Thymus (tissue), 11 donors: ENCODE results near the gene SEMA7A. TPM values are rescaled to one million over a fixed set of nuclear protein-coding genes. Genes with fewer than 3 reads are reported as not detected.
A peak's percentile ranks its signal among the peaks of the same experiment; 100 is the strongest.

Source experiments
- DNase-seq, 9 donors: peaks; one replicate each; pipeline ENCODE4 v3.0.0-alpha.2; 2013; ENCODE audit warnings: low spot score in 9 of 9, low read depth in 6 of 9, missing footprints in 1 of 9
- H3K27ac ChIP-seq, 2 donors: one replicate each; pipeline ENCODE4 v1.5.1; 2013; ENCODE audit warnings: control low read depth in 1 of 2, low read depth in 1 of 2, low read length in 1 of 2, mild to moderate bottlenecking in 1 of 2, moderate library complexity in 1 of 2
- H3K27me3 ChIP-seq, 2 donors: one replicate each; pipeline ENCODE4 v1.5.1; 2013; ENCODE audit warnings: low read length in 1 of 2; ENCODE audit not compliant: control insufficient read depth in 2 of 2, insufficient read depth in 1 of 2
- H3K36me3 ChIP-seq, 2 donors: one replicate each; pipeline ENCODE4 v1.5.1; 2013; ENCODE audit warnings: low read length in 1 of 2, mild to moderate bottlenecking in 1 of 2, moderate library complexity in 1 of 2; ENCODE audit not compliant: control insufficient read depth in 2 of 2, insufficient read depth in 2 of 2
- H3K4me1 ChIP-seq, 2 donors: one replicate each; pipeline ENCODE4 v1.5.1; 2013; ENCODE audit warnings: low read length in 2 of 2; ENCODE audit not compliant: control insufficient read depth in 2 of 2, insufficient read depth in 2 of 2
- H3K4me3 ChIP-seq, 2 donors: one replicate each; pipeline ENCODE4 v1.5.1; 2013; ENCODE audit warnings: low read length in 2 of 2, control low read depth in 1 of 2, mild to moderate bottlenecking in 1 of 2
- H3K9me3 ChIP-seq, 2 donors: one replicate each; pipeline ENCODE4 v1.5.1; 2013; ENCODE audit warnings: low read length in 1 of 2, mild to moderate bottlenecking in 1 of 2; ENCODE audit not compliant: control insufficient read depth in 2 of 2, insufficient read depth in 1 of 2
- WGBS: extraction: QIAGEN DNeasy Blood & Tissue Kit; methylation state at CpG from one replicate; pipeline ENCODE4 v1.1.7; 2013; 5-methylcytosine and 5-hydroxymethylcytosine counted together
- polyA plus RNA-seq: library from polyadenylated mRNA; stranded (reverse); fragments of 200-250 nt; gene quantifications from one replicate; pipeline ENCODE4 v1.2.3, GENCODE V29; 2013
- total RNA-seq: library from RNA; stranded (reverse); fragments of 120-200 nt; gene quantifications from one replicate; pipeline ENCODE4 v1.2.4, GENCODE V29; 2013
- donor health status: healthy.

SEMA7A gene
- total and polyA plus RNA-seq, 2 donors: 12.3 to 22.0 TPM

- 91% methylated on average over 20 of the region's 20 CpGs for WGBS
- Histone ChIP-seq H3K4me1 (peaks cover 56 to 100% of the 10 kb centered on the region in 2 donors), H3K27ac (no peak overlapping the region), H3K9me3 (peaks cover 0 to 10% of the 10 kb centered on the region in 2 donors), H3K36me3 (peaks cover 19 to 70% of the 10 kb centered on the region in 2 donors), H3K27me3 (no peaks in the 10 kb centered on the region), H3K4me3 (no peak overlapping the region)
- DNase-seq: no peak
These were observed 12.2 kb downstream of the SEMA7A start for GRCh38 chr15:74421302-74422245.

GRCh38 chr15:74420193-74420905 lies 13.4 kb downstream of the SEMA7A start:
- WGBS: 94% methylated on average over 10 of the region's 10 CpGs
- Histone ChIP-seq H3K27me3 (no peaks in the 10 kb centered on the region), H3K27ac (no peak overlapping the region), H3K9me3 (peaks cover 0 to 10% of the 10 kb centered on the region in 2 donors), H3K4me3 (no peak overlapping the region), H3K36me3 (peaks cover 29 to 75% of the 10 kb centered on the region in 2 donors), H3K4me1 (peaks cover 62 to 100% of the 10 kb centered on the region in 2 donors)
- DNase-seq: no peak

- WGBS: 97% methylated on average over 4 of the region's 4 CpGs
These were observed 14.3 kb downstream of the SEMA7A start for GRCh38 chr15:74419432-74419831.

DNA sequence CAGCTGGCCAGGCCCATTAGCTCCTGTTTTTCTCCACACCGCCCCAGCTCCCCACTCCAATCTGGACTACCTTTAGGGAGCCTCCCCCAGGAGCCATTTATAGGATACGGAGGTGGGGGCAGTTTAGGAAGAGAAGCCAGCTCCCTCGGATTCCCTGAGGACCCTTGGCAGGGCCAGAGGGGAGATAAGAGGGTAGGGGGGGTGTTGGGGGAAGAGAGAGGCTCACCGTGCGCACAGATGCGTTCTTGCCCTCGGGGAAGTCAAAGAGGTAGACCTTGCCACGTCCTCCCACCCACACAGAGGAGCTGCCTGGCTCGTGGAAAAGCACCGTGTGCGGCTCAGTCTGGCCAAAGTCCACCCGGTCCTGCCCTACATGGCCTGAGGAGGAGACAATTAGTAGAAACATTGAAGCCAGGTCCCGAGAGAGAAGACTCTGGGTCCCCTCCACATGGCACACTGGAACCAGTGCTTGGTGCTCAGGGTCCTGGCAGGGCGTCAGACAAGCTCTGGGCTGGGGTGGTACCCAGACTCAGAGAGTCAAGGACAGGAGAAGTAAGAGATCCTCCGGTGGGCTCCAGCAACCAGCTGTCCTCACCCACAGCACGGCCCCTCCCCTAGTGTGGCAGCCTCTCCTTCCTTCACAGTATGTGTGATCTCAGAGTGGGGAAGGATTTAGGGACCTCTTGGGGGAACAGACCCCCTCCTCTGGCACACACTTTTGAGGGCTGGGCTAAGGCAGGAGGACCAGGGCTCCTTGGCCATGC lies 15.0 kb downstream of the SEMA7A start:
- peaks cover 40 to 79% of the 10 kb centered on the region in 2 donors for H3K36me3 ChIP-seq
- H3K27ac ChIP-seq: peak overlapping the region in 1 of 2 donors; percentile 19
- 90% methylated on average over 16 of the region's 16 CpGs for WGBS

More at GRCh38 chr15:74419432-74419831, 14.3 kb downstream of the SEMA7A start:
- no peak for DNase-seq
- Histone ChIP-seq H3K4me1 (peaks cover 70 to 100% of the 10 kb centered on the region in 2 donors), H3K9me3 (peaks cover 0 to 12% of the 10 kb centered on the region in 2 donors), H3K4me3 (no peak overlapping the region), H3K27me3 (no peaks in the 10 kb centered on the region), H3K36me3 (peaks cover 34 to 75% of the 10 kb centered on the region in 2 donors), H3K27ac (no peak overlapping the region)

DNA sequence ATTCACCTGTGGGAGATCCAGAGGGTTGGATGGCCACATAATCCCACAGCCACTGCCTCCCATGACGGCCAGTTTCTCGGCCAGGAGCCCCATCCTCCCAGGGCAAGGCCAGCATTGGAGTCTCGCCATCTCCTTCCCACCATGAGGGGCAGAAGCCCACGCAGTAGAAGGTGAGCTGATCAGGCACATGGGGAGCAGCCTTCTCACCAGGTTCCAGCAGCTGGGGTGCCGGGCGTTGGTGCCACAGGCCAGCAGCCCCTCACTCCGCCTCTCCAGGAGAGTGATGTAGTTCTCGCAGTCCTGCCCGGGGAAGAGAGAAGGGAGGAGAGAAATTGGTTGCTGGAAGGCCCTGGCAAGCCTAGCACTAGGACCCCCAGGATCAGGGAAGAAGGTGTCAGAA lies 16.1 kb downstream of the SEMA7A start:
- no peak for DNase-seq
- Histone ChIP-seq H3K36me3 (peaks cover 50 to 81% of the 10 kb centered on the region in 2 donors), H3K4me1 (peaks cover 60 to 95% of the 10 kb centered on the region in 2 donors), H3K4me3 (no peak overlapping the region), H3K27ac (peak overlapping the region in 1 of 2 donors; percentile 81), H3K27me3 (no peaks in the 10 kb centered on the region), H3K9me3 (peaks cover 0 to 14% of the 10 kb centered on the region in 2 donors)
- 98% methylated on average over 9 of the region's 9 CpGs for WGBS

More for the DNA sequence above, 15.0 kb downstream of the SEMA7A start:
- peaks cover 0 to 14% of the 10 kb centered on the region in 2 donors for H3K9me3 ChIP-seq
- peaks cover 68 to 100% of the 10 kb centered on the region in 2 donors for H3K4me1 ChIP-seq
- no peak for DNase-seq
- no peak overlapping the region for H3K4me3 ChIP-seq
- H3K27me3 ChIP-seq: no peaks in the 10 kb centered on the region

DNA sequence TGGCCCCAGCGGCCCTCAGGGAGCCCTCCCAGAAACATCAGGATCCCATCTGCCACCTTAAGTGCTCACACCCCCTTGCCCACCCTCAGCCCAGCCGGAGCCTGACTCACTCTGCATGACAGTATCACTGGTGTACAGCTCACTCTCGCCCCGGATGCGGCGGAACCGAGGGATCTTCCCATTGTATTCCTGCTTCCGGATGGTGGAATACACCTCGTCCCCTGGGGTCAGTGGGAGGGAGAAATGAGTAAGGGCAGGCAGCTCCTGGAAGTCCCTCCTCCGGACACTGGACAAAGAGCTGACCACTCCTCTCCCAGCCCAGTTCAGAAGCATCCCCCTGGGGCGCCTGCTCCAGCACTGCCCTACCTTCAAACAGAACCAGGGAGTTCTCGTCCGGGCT lies 16.5 kb downstream of the SEMA7A start:
- WGBS: 98% methylated on average over 13 of the region's 13 CpGs
- no peaks in the 10 kb centered on the region for H3K27me3 ChIP-seq
- peaks cover 60 to 90% of the 10 kb centered on the region in 2 donors for H3K4me1 ChIP-seq
- peaks cover 51 to 81% of the 10 kb centered on the region in 2 donors for H3K36me3 ChIP-seq
- peak overlapping the region in 1 of 2 donors; percentile 81 for H3K27ac ChIP-seq
- no peak overlapping the region for H3K4me3 ChIP-seq
- DNase-seq: no peak
- H3K9me3 ChIP-seq: peaks cover 0 to 14% of the 10 kb centered on the region in 2 donors

GRCh38 chr15:74415966-74416916 lies 17.5 kb downstream of the SEMA7A start:
- DNase-seq: peak in 1 of 9 donors; percentile 65
- 79% methylated on average over 19 of the region's 19 CpGs for WGBS
- peaks cover 50 to 80% of the 10 kb centered on the region in 2 donors for H3K4me1 ChIP-seq
- peaks cover 61 to 88% of the 10 kb centered on the region in 2 donors for H3K36me3 ChIP-seq
- peak overlapping the region; percentile 20 to 81 for H3K27ac ChIP-seq
- H3K27me3 ChIP-seq: no peaks in the 10 kb centered on the region
- peak overlapping the region in 1 of 2 donors; percentile 26 for H3K4me3 ChIP-seq
- peaks cover 0 to 14% of the 10 kb centered on the region in 2 donors for H3K9me3 ChIP-seq
